GM18868 (cell line): ENCODE data around the gene TSPAN4.
A peak's percentile ranks its signal among the peaks of the same experiment; 100 is the strongest.

Experiments used
- ATAC-seq: cut with Tn5 transposase; IDR thresholded peaks from one replicate; pipeline ENCODE4 v1.9.1; 2021; ENCODE audit warnings: mild to moderate bottlenecking, moderate library complexity; ENCODE audit not compliant: unreplicated experiment

Gene TSPAN4

GRCh38 chr11:833114-833791, 9.4 kb upstream of the TSPAN4 start:
- no peak for ATAC-seq

- ATAC-seq = no peak
These were observed 8.8 kb upstream of the TSPAN4 start for GRCh38 chr11:833849-834311.

- no peak for ATAC-seq
These were observed 8.0 kb upstream of the TSPAN4 start for GRCh38 chr11:834371-835316.

- no peak for ATAC-seq
These were observed 6.4 kb upstream of the TSPAN4 start for GRCh38 chr11:836274-836673.

GRCh38 chr11:836700-837099, 6.0 kb upstream of the TSPAN4 start:
- ATAC-seq = no peak

GRCh38 chr11:837189-837989, 5.3 kb upstream of the TSPAN4 start:
- no peak for ATAC-seq

- no peak for ATAC-seq
These were observed 4.7 kb upstream of the TSPAN4 start for GRCh38 chr11:837990-838307.

- no peak for ATAC-seq
These were observed 4.0 kb upstream of the TSPAN4 start for GRCh38 chr11:838441-839279.

- ATAC-seq = no peak
These were observed 3.4 kb upstream of the TSPAN4 start for GRCh38 chr11:839280-839623.

GRCh38 chr11:839875-840617, 2.6 kb upstream of the TSPAN4 start:
- no peak for ATAC-seq

- peak; percentile 14 for ATAC-seq
These were observed 677 bp upstream of the TSPAN4 start for GRCh38 chr11:841981-842369.

GRCh38 chr11:843086-843734, 558 bp downstream of the TSPAN4 start:
- no peak for ATAC-seq

- no peak for ATAC-seq
These were observed 1.4 kb downstream of the TSPAN4 start for GRCh38 chr11:843818-844692.

- ATAC-seq = no peak
These were observed 2.3 kb downstream of the TSPAN4 start for GRCh38 chr11:844693-845644.

- no peak for ATAC-seq
These were observed 3.3 kb downstream of the TSPAN4 start for GRCh38 chr11:845872-846495.

- no peak for ATAC-seq
These were observed 3.9 kb downstream of the TSPAN4 start for GRCh38 chr11:846496-847098.
